ENCODE results near the gene KLK2. TPM values are rescaled to one million over a fixed set of nuclear protein-coding genes. Genes with fewer than 3 reads are reported as not detected.

Gene KLK2
- total and polyA plus RNA-seq, 2 donors = not detected

GRCh38 chr19:50837300-50837699 is 35.9 kb upstream of the KLK2 start:
- DNase-seq (ENCODE audit: extremely low spot score) = no peak

GRCh38 chr19:50838239-50838638 is 35.0 kb upstream of the KLK2 start:
- DNase-seq (ENCODE audit: extremely low spot score) = no peak

More at GRCh38 chr19:50837300-50837699, 35.9 kb upstream of the KLK2 start:
- Histone ChIP-seq H3K27ac (ENCODE audit: low read depth) (no peak overlapping the region), H3K4me3 (ENCODE audit: low read depth, low read length) (no peak overlapping the region), H3K36me3 (ENCODE audit: insufficient read depth) (no peaks in the 10 kb centered on the region), H3K4me1 (ENCODE audit: insufficient read depth) (no peaks in the 10 kb centered on the region)
- WGBS = 70% methylated on average over 10 of the region's 10 CpGs

GRCh38 chr19:50839712-50840655 is 33.3 kb upstream of the KLK2 start:
- 75% methylated on average over 10 of the region's 10 CpGs for WGBS

More at GRCh38 chr19:50838239-50838638, 35.0 kb upstream of the KLK2 start:
- Histone ChIP-seq H3K4me3 (ENCODE audit: low read depth, low read length) (no peak overlapping the region), H3K27ac (ENCODE audit: low read depth) (no peak overlapping the region), H3K36me3 (ENCODE audit: insufficient read depth) (no peaks in the 10 kb centered on the region), H3K4me1 (ENCODE audit: insufficient read depth) (no peaks in the 10 kb centered on the region)
- 18% methylated on average over 6 of the region's 6 CpGs for WGBS

GRCh38 chr19:50842130-50842529 is 31.1 kb upstream of the KLK2 start:
- DNase-seq (ENCODE audit: extremely low spot score) = no peak
- Histone ChIP-seq H3K36me3 (ENCODE audit: insufficient read depth) (no peaks in the 10 kb centered on the region), H3K4me3 (ENCODE audit: low read depth, low read length) (no peak overlapping the region), H3K4me1 (ENCODE audit: insufficient read depth) (no peaks in the 10 kb centered on the region), H3K27ac (ENCODE audit: low read depth) (no peak overlapping the region)
- WGBS = 73% methylated on average over 6 of the region's 6 CpGs

More at GRCh38 chr19:50839712-50840655, 33.3 kb upstream of the KLK2 start:
- H3K27ac ChIP-seq (ENCODE audit: low read depth) = no peak overlapping the region
- no peaks in the 10 kb centered on the region for H3K36me3 ChIP-seq (ENCODE audit: insufficient read depth)
- no peaks in the 10 kb centered on the region for H3K4me1 ChIP-seq (ENCODE audit: insufficient read depth)
- no peak for DNase-seq (ENCODE audit: extremely low spot score)
- H3K4me3 ChIP-seq (ENCODE audit: low read depth, low read length) = no peak overlapping the region

- Histone ChIP-seq H3K36me3 (ENCODE audit: insufficient read depth) (no peaks in the 10 kb centered on the region), H3K27ac (ENCODE audit: low read depth) (no peak overlapping the region), H3K4me1 (ENCODE audit: insufficient read depth) (no peaks in the 10 kb centered on the region), H3K4me3 (ENCODE audit: low read depth, low read length) (no peak overlapping the region)
- 94% methylated on average over 2 of the region's 2 CpGs for WGBS
- DNase-seq (ENCODE audit: extremely low spot score) = no peak
Measured at GRCh38 chr19:50843205-50843604, 30.0 kb upstream of the KLK2 start.

- Histone ChIP-seq H3K4me3 (ENCODE audit: low read depth, low read length) (no peak overlapping the region), H3K36me3 (ENCODE audit: insufficient read depth) (no peaks in the 10 kb centered on the region), H3K4me1 (ENCODE audit: insufficient read depth) (no peaks in the 10 kb centered on the region), H3K27ac (ENCODE audit: low read depth) (no peak overlapping the region)
- WGBS = 84% methylated on average over 7 of the region's 7 CpGs
- DNase-seq (ENCODE audit: extremely low spot score) = no peak
Measured at GRCh38 chr19:50843701-50844221, 29.5 kb upstream of the KLK2 start.

- WGBS = 59% methylated on average over 8 of the region's 8 CpGs
- H3K4me1 ChIP-seq (ENCODE audit: insufficient read depth) = no peaks in the 10 kb centered on the region
- no peak overlapping the region for H3K27ac ChIP-seq (ENCODE audit: low read depth)
- no peak overlapping the region for H3K4me3 ChIP-seq (ENCODE audit: low read depth, low read length)
- no peak for DNase-seq (ENCODE audit: extremely low spot score)
- H3K36me3 ChIP-seq (ENCODE audit: insufficient read depth) = no peaks in the 10 kb centered on the region
Measured at GRCh38 chr19:50844296-50844935, 28.8 kb upstream of the KLK2 start.

- 41% methylated on average over 3 of the region's 3 CpGs for WGBS
- DNase-seq (ENCODE audit: extremely low spot score) = no peak
- Histone ChIP-seq H3K4me1 (ENCODE audit: insufficient read depth) (no peaks in the 10 kb centered on the region), H3K4me3 (ENCODE audit: low read depth, low read length) (no peak overlapping the region), H3K36me3 (ENCODE audit: insufficient read depth) (no peaks in the 10 kb centered on the region), H3K27ac (ENCODE audit: low read depth) (no peak overlapping the region)
Measured at GRCh38 chr19:50850738-50851137, 22.5 kb upstream of the KLK2 start.

GRCh38 chr19:50851620-50852019 is 21.6 kb upstream of the KLK2 start:
- WGBS = 70% methylated on average over 4 of the region's 4 CpGs
- Histone ChIP-seq H3K4me1 (ENCODE audit: insufficient read depth) (no peaks in the 10 kb centered on the region), H3K36me3 (ENCODE audit: insufficient read depth) (no peaks in the 10 kb centered on the region), H3K4me3 (ENCODE audit: low read depth, low read length) (no peak overlapping the region), H3K27ac (ENCODE audit: low read depth) (no peak overlapping the region)
- no peak for DNase-seq (ENCODE audit: extremely low spot score)

- H3K4me3 ChIP-seq (ENCODE audit: low read depth, low read length) = no peak within 1 kb of the TSS
- DNase-seq (ENCODE audit: extremely low spot score) = no peak
- H3K4me1 ChIP-seq (ENCODE audit: insufficient read depth) = no peaks in the 10 kb centered on the region
- no peak within 1 kb of the TSS for H3K27ac ChIP-seq (ENCODE audit: low read depth)
- H3K36me3 ChIP-seq (ENCODE audit: insufficient read depth) = no peaks in the 10 kb centered on the region
- 56% methylated on average over 9 of the region's 9 CpGs for WGBS
Measured at GRCh38 chr19:50854636-50855410, 18.4 kb upstream of the KLK2 start, which contains the start of gene KLK3. Gene KLK3, plus strand, starts transcription at chr19:50854915. Its CDS starts 41 bp downstream, at chr19:50854956.

GRCh38 chr19:50857366-50857765 is 15.9 kb upstream of the KLK2 start:
- WGBS = 54% methylated on average over 6 of the region's 6 CpGs
- no peak for DNase-seq (ENCODE audit: extremely low spot score)
- Histone ChIP-seq H3K36me3 (ENCODE audit: insufficient read depth) (no peaks in the 10 kb centered on the region), H3K4me1 (ENCODE audit: insufficient read depth) (no peaks in the 10 kb centered on the region), H3K27ac (ENCODE audit: low read depth) (no peak overlapping the region), H3K4me3 (ENCODE audit: low read depth, low read length) (no peak overlapping the region)

GRCh38 chr19:50858886-50859285 is 14.4 kb upstream of the KLK2 start:
- Histone ChIP-seq H3K36me3 (ENCODE audit: insufficient read depth) (no peaks in the 10 kb centered on the region), H3K4me3 (ENCODE audit: low read depth, low read length) (no peak overlapping the region), H3K27ac (ENCODE audit: low read depth) (no peak overlapping the region), H3K4me1 (ENCODE audit: insufficient read depth) (no peaks in the 10 kb centered on the region)
- 12% methylated on average over 7 of the region's 7 CpGs for WGBS
- no peak for DNase-seq (ENCODE audit: extremely low spot score)

GRCh38 chr19:50859849-50860248 is 13.4 kb upstream of the KLK2 start:
- H3K36me3 ChIP-seq (ENCODE audit: insufficient read depth) = no peaks in the 10 kb centered on the region
- H3K4me1 ChIP-seq (ENCODE audit: insufficient read depth) = no peaks in the 10 kb centered on the region
- no peak overlapping the region for H3K4me3 ChIP-seq (ENCODE audit: low read depth, low read length)
- WGBS = 86% methylated on average over 4 of the region's 4 CpGs
- no peak for DNase-seq (ENCODE audit: extremely low spot score)
- H3K27ac ChIP-seq (ENCODE audit: low read depth) = no peak overlapping the region
